ENCODE data around the gene MYG1. TPM values are rescaled to one million over a fixed set of nuclear protein-coding genes. Genes with fewer than 3 reads are reported as not detected.
A peak's percentile ranks its signal among the peaks of the same experiment; 100 is the strongest.

Gene MYG1
- total RNA-seq, 6 experiments from 2014 or later: 17.6 to 27.1 (median 20.8) TPM

DNA sequence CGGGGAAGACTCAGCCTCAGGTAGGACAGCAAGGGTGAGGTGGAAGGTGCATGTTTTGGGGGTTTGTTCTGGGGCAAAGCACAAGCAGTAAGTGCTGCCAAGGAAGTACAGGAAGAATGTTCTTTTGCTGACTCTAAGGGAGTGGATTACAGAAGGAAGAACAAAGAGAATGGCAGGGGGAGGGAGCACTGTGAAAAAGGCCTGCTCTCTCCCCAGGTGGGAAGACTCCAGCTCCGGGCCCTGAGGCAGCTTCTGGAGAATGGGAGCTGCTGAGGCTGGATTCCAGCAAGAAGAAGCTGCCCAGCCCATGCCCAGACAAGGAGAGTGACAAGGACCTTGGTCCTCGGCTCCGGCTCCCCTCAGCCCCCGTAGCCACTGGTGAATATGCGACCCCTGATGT lies 11.2 kb upstream of the MYG1 start:
- ATAC-seq: peak in 3 of 4 donors; percentile 7 to 55 (median 13)
- intact Hi-C loops (cut with DNase I): loop anchor here (5.0 to 10.0 kb wide), 2 partner anchors 76 to 214 kb away; partner anchors contain the start of gene SPRYD3 (in 1 of the 2)
- 50% methylated on average over 1 of the region's 6 CpGs for WGBS (ENCODE audit: insufficient coverage, low coverage, low lambda C conversion rate, missing lambda C conversion rate)

DNA sequence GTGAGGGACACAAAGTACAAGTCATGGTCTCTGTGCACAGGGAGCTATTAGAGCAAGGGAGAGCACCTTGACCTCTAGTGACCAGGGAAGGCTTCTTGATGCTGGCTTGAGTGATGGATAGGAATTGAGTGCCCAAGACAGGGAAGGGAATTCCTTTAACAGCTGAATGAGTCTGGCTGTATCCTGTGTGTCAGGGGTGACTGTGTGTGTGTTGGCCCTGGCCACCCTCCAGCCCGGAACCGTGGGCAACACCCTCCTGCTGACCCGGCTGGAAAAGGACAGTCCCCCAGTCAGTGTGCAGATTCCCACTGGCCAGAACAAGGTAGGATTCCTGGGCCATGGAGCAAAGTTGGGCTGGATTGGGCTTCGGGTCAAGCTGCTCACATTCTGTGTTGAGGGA lies 9.6 kb upstream of the MYG1 start:
- Histone ChIP-seq H3K4me3 (no peak overlapping the region), H3K27me3 (no peaks in the 10 kb centered on the region), H3K36me3 (no peaks in the 10 kb centered on the region), H3K27ac (no peak overlapping the region), H3K9me3 (no peaks in the 10 kb centered on the region), H3K4me1 (no peaks in the 10 kb centered on the region)
- no peak for TF ChIP-seq POLR2A (IDR thresholded peaks at IDR 0.05)
- TF ChIP-seq, protein P1, sequence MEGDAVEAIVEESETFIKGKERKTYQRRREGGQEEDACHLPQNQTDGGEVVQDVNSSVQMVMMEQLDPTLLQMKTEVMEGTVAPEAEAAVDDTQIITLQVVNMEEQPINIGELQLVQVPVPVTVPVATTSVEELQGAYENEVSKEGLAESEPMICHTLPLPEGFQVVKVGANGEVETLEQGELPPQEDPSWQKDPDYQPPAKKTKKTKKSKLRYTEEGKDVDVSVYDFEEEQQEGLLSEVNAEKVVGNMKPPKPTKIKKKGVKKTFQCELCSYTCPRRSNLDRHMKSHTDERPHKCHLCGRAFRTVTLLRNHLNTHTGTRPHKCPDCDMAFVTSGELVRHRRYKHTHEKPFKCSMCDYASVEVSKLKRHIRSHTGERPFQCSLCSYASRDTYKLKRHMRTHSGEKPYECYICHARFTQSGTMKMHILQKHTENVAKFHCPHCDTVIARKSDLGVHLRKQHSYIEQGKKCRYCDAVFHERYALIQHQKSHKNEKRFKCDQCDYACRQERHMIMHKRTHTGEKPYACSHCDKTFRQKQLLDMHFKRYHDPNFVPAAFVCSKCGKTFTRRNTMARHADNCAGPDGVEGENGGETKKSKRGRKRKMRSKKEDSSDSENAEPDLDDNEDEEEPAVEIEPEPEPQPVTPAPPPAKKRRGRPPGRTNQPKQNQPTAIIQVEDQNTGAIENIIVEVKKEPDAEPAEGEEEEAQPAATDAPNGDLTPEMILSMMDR (IDR thresholded peaks at IDR 0.05): no peak
- peak in 3 of 4 donors; percentile 23 to 25 (median 24) for ATAC-seq
- 100% methylated on average over 1 of the region's 4 CpGs for WGBS (ENCODE audit: insufficient coverage, low coverage, low lambda C conversion rate, missing lambda C conversion rate)
- DNase-seq: no peak
- intact Hi-C loops (cut with DNase I): loop anchor here (5.0 to 10.0 kb wide), 2 partner anchors 78 to 215 kb away; partner anchors contain the start of gene SPRYD3 (in 1 of the 2)

More for the DNA sequence above, 11.2 kb upstream of the MYG1 start:
- no peak for DNase-seq
- TF ChIP-seq, protein P1 (IDR thresholded peaks at IDR 0.05): no peak
- Histone ChIP-seq H3K9me3 (no peaks in the 10 kb centered on the region), H3K27ac (no peak overlapping the region), H3K4me3 (no peak overlapping the region), H3K36me3 (peaks cover 0 to 3% (median 0%) of the 10 kb centered on the region in 4 donors), H3K4me1 (no peaks in the 10 kb centered on the region), H3K27me3 (no peaks in the 10 kb centered on the region)

DNA sequence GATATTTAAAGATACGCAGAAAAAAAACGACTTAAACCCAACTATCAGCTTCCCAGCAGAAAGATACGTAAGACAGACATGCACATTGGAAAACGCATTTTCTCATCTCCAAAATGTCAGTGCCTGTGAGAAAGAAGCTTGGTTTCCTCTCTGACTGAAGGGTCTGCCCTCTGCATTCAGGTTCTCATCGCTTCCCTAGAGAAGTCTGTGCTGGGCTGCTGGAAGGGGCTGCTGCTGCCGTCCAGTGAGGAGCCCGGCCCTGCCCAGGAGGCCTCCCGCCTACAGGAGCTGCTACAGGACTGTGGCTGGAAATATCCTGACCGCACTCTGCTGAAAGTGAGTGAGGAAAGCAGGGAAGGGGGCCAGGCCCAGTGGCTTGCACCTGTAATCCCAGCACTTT lies 8.8 kb upstream of the MYG1 start:
- intact Hi-C loops (cut with DNase I): no loop called here
- no peaks in the 10 kb centered on the region for H3K27me3 ChIP-seq

DNA sequence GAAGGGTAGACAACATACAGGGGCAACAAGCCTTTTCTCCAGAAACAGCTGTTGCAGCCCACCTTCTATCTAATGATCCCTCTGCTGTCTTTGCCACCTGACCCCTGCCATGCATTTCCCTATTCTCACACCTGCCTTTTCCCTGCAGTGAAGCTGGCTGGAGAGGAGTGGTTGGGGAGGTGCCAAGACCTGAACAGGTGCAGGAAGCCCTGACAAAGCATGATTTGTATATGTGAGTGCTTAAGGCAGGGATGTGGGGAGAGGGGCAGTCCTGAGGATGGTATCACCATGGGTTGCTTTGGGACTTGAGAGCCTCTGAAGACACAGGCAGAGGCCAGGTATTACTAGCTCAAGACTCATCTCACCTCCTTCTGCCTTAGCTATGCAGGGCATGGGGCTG lies 7.1 kb upstream of the MYG1 start:
- no peaks in the 10 kb centered on the region for H3K27me3 ChIP-seq
- H3K4me3 ChIP-seq: no peak overlapping the region
- H3K9me3 ChIP-seq: no peaks in the 10 kb centered on the region
- peaks cover 0 to 10% (median 4%) of the 10 kb centered on the region in 4 donors for H3K4me1 ChIP-seq
- no peak overlapping the region for H3K27ac ChIP-seq
- intact Hi-C loops (cut with DNase I): no loop called here
- ATAC-seq (no peak), DNase-seq (no peak)
- TF ChIP-seq POLR2A (IDR thresholded peaks at IDR 0.05): no peak
- peaks cover 0 to 4% (median 0%) of the 10 kb centered on the region in 4 donors for H3K36me3 ChIP-seq

More for the DNA sequence above, 8.8 kb upstream of the MYG1 start:
- no peaks in the 10 kb centered on the region for H3K36me3 ChIP-seq
- H3K27ac ChIP-seq: no peak overlapping the region
- WGBS (ENCODE audit: insufficient coverage, low coverage, low lambda C conversion rate, missing lambda C conversion rate): 82% methylated on average over 4 of the region's 9 CpGs
- ATAC-seq (no peak), DNase-seq (no peak)
- H3K9me3 ChIP-seq: no peaks in the 10 kb centered on the region
- TF ChIP-seq, protein P1 (IDR thresholded peaks at IDR 0.05): no peak
- TF ChIP-seq POLR2A (IDR thresholded peaks at IDR 0.05): no peak
- H3K4me1 ChIP-seq: no peaks in the 10 kb centered on the region
- H3K4me3 ChIP-seq: no peak overlapping the region

DNA sequence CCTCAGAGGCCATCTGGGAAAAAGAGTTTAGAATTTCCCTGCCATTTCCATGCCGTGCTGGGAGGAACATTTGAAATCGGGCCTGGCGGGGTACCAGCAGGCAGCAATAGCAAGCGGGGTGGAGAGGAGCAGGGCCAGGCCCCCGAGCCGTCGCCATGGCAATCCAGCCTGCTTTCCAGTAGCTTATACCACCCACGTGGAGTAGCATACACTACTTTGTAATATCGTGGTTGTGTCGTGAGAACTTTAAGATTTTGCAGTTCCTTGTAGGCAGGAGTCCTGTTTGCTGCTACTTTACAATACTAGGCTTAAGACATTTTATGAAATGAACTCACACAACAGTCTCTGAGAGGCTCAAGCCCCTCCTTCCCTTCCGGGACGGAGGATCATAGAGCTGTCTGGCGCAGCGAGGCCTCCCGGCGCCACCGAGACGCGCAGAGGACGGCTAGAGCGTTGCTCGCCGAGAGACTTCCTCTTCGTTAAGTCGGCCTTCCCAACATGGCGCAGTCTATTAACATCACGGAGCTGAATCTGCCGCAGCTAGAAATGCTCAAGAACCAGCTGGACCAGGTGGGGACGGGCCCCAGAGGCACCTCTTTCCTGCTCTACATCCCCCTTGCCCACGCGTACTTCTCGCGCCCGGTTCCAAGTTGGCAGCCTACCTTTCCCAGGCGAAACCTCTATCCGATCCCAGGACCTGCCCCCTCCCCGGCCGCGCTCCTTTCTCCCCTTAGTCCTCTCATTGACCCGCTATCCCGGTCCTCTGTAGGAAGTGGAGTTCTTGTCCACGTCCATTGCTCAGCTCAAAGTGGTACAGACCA lies 4.2 kb upstream of the MYG1 start, which contains the start of gene PFDN5:
Gene PFDN5, plus strand, starts transcription at position 473 of the 821 bp plus-strand sequence. Its CDS starts 26 bp downstream, at position 499.
- ATAC-seq: peak; percentile 85 to 91 (median 88)
- whole genome bisulfite sequencing (ENCODE audit: insufficient coverage, low coverage, low lambda C conversion rate, missing lambda C conversion rate): 7% methylated on average over 21 of the region's 42 CpGs
- no peaks in the 10 kb centered on the region for H3K27me3 ChIP-seq
- peak within 1 kb of the TSS; percentile 77 to 92 (median 91) for H3K4me3 ChIP-seq
- peak; percentile 90 to 91 (median 90) for DNase-seq
- peaks cover 0 to 17% (median 7%) of the 10 kb centered on the region in 4 donors for H3K4me1 ChIP-seq
- no peaks in the 10 kb centered on the region for H3K9me3 ChIP-seq
- H3K36me3 ChIP-seq: peaks cover 0 to 15% (median 3%) of the 10 kb centered on the region in 4 donors
- H3K27ac ChIP-seq: peak within 1 kb of the TSS; percentile 74 to 90 (median 85)
- TF ChIP-seq, protein P1 (IDR thresholded peaks at IDR 0.05): peak in 2 of 4 donors; percentile 9 to 27
- TF ChIP-seq POLR2A (IDR thresholded peaks at IDR 0.05): peak; percentile 80
- intact Hi-C loops (cut with DNase I): no loop called here
